ENCODE measurements around the gene PIK3R5. TPM values are rescaled to one million over a fixed set of nuclear protein-coding genes. Genes with fewer than 3 reads are reported as not detected.

The PIK3R5 gene
- total and polyA plus RNA-seq, 4 donors = 11.7 to 70.9 (median 35.0) TPM

- Histone ChIP-seq H3K9me3 (ENCODE audit: control insufficient read depth in 4 of 4, insufficient read depth in 3 of 4, low read length in 3 of 4) (peaks cover 0 to 11% (median 0%) of the 10 kb centered on the region in 4 donors), H3K4me3 (no peak overlapping the region), H3K36me3 (ENCODE audit: control insufficient read depth in 4 of 4, insufficient read depth in 4 of 4, low read length in 4 of 4) (no peaks in the 10 kb centered on the region), H3K27ac (ENCODE audit: low read depth in 1 of 2, low read length in 1 of 2) (peak overlapping the region in 1 of 2 donors; percentile 55), H3K4me1 (ENCODE audit: control insufficient read depth in 5 of 5, insufficient read depth in 5 of 5, low read length in 5 of 5) (peaks cover 0 to 2% (median 0%) of the 10 kb centered on the region in 5 donors), H3K27me3 (ENCODE audit: control insufficient read depth in 3 of 3, insufficient read depth in 3 of 3, low read length in 2 of 3) (peaks cover 0 to 7% (median 0%) of the 10 kb centered on the region in 3 donors), H3K9ac (ENCODE audit: insufficient read depth in 1 of 2, low read length in 2 of 2) (no peak overlapping the region)
- DNase-seq = no peak
- TF ChIP-seq CTCF (IDR thresholded peaks at IDR 0.05; ENCODE audit: control extremely low read depth, extremely low read depth) = no peak
- 36 to 52% methylated on average over 4 of the region's 4 CpGs for WGBS, 2 donors
- ATAC-seq (ENCODE audit: insufficient read depth, low FRiP score) = no peak
Measured at GRCh38 chr17:8944748-8945147, 20.8 kb downstream of the PIK3R5 start.

GRCh38 chr17:8944083-8944482, 21.4 kb downstream of the PIK3R5 start:
- no peak for ATAC-seq (ENCODE audit: insufficient read depth, low FRiP score)
- peaks cover 0 to 13% (median 0%) of the 10 kb centered on the region in 4 donors for H3K9me3 ChIP-seq (ENCODE audit: control insufficient read depth in 4 of 4, insufficient read depth in 3 of 4, low read length in 3 of 4)
- H3K4me1 ChIP-seq (ENCODE audit: control insufficient read depth in 5 of 5, insufficient read depth in 5 of 5, low read length in 5 of 5) = peaks cover 0 to 2% (median 0%) of the 10 kb centered on the region in 5 donors
- TF ChIP-seq CTCF (IDR thresholded peaks at IDR 0.05; ENCODE audit: control extremely low read depth, extremely low read depth) = no peak
- no peaks in the 10 kb centered on the region for H3K36me3 ChIP-seq (ENCODE audit: control insufficient read depth in 4 of 4, insufficient read depth in 4 of 4, low read length in 4 of 4)
- no peak overlapping the region for H3K9ac ChIP-seq (ENCODE audit: insufficient read depth in 1 of 2, low read length in 2 of 2)
- no peak for DNase-seq
- no peak overlapping the region for H3K27ac ChIP-seq (ENCODE audit: low read depth in 1 of 2, low read length in 1 of 2)
- H3K4me3 ChIP-seq = no peak overlapping the region
- peaks cover 0 to 9% (median 3%) of the 10 kb centered on the region in 3 donors for H3K27me3 ChIP-seq (ENCODE audit: control insufficient read depth in 3 of 3, insufficient read depth in 3 of 3, low read length in 2 of 3)

DNA sequence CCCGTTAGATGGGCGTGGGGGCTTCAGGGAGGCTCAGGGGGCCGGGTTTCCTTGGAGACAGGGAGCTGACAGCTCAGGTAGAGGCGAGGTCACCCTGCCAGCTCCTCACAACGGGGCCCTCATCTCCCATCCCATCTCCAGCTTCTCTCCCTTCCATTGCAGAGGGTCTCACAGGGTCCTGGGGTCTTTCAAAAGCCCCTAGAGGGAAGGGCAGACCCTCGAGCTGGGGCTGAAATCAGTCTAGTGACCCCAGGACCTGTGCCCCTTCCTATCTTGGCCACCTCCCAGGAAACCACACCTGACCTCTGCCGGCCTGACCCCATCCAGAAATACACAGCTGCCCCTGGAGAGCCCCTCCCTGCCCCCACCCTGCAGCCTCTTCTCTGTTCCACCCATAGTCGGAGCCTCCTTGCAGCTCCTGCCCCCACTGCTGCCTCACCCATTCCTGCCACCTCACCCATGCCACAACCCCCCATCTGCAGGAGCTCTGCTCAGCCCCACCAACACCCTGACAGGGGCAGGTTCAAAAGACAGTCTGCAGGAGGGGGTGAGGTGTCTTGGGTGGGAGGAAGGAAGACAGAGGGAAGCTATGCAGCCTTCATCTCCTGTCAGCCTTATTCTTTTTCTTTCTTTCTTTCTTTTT, 23.4 kb downstream of the PIK3R5 start:
- Histone ChIP-seq H3K36me3 (ENCODE audit: control insufficient read depth in 4 of 4, insufficient read depth in 4 of 4, low read length in 4 of 4) (no peaks in the 10 kb centered on the region), H3K9me3 (ENCODE audit: control insufficient read depth in 4 of 4, insufficient read depth in 3 of 4, low read length in 3 of 4) (peaks cover 0 to 13% (median 0%) of the 10 kb centered on the region in 4 donors), H3K9ac (ENCODE audit: insufficient read depth in 1 of 2, low read length in 2 of 2) (no peak overlapping the region), H3K4me3 (no peak overlapping the region), H3K4me1 (ENCODE audit: control insufficient read depth in 5 of 5, insufficient read depth in 5 of 5, low read length in 5 of 5) (peaks cover 0 to 2% (median 0%) of the 10 kb centered on the region in 5 donors), H3K27ac (ENCODE audit: low read depth in 1 of 2, low read length in 1 of 2) (no peak overlapping the region), H3K27me3 (ENCODE audit: control insufficient read depth in 3 of 3, insufficient read depth in 3 of 3, low read length in 2 of 3) (peaks cover 0 to 12% (median 5%) of the 10 kb centered on the region in 3 donors)
- TF ChIP-seq CTCF (IDR thresholded peaks at IDR 0.05; ENCODE audit: control extremely low read depth, extremely low read depth) = no peak
- no peak for DNase-seq
- ATAC-seq (ENCODE audit: insufficient read depth, low FRiP score) = no peak
- WGBS, 2 donors = 57 to 74% methylated on average over 8 of the region's 8 CpGs
